ENCODE measurements around the gene GLS2. TPM values are rescaled to one million over a fixed set of nuclear protein-coding genes. Genes with fewer than 3 reads are reported as not detected.

GLS2 gene
- total and polyA plus RNA-seq, 7 donors, result 0.08 to 0.19 (median 0.15) TPM; not detected in 3

- H3K27me3 ChIP-seq (ENCODE audit: insufficient read depth in 3 of 3, low read length in 2 of 3), result no peaks in the 10 kb centered on the region
- no peak overlapping the region for H3K27ac ChIP-seq
- WGBS, 3 donors, result 96 to 98% (median 97%) methylated on average over 11 of the region's 11 CpGs
- no peak for TF ChIP-seq CTCF (IDR thresholded peaks at IDR 0.05)
- no peak overlapping the region for H3K4me3 ChIP-seq
- DNase-seq (no peak), ATAC-seq (no peak)
- no peaks in the 10 kb centered on the region for H3K9me3 ChIP-seq
- H3K36me3 ChIP-seq (ENCODE audit: insufficient read depth in 1 of 2, low read depth in 1 of 2), result peaks cover 0 to 26% of the 10 kb centered on the region in 2 donors
- no peaks in the 10 kb centered on the region for H3K4me1 ChIP-seq
- intact Hi-C loops (cut with DNase I), result no loop called here
These were observed 56.7 kb downstream of the GLS2 start for GRCh38 chr12:56431288-56431687.

GRCh38 chr12:56425940-56426438 is 62.0 kb downstream of the GLS2 start:
- intact Hi-C loops (cut with DNase I), result loop anchor here in 1 of 2 donors (5.0 kb wide), 1 partner anchor 44 kb away; no protein-coding TSS in a partner anchor
- no peak overlapping the region for H3K27ac ChIP-seq
- H3K4me3 ChIP-seq, result no peak overlapping the region
- DNase-seq (no peak), ATAC-seq (no peak)
- no peak for TF ChIP-seq CTCF (IDR thresholded peaks at IDR 0.05)
- H3K9me3 ChIP-seq, result no peaks in the 10 kb centered on the region
- H3K36me3 ChIP-seq (ENCODE audit: insufficient read depth in 1 of 2, low read depth in 1 of 2), result peaks cover 0 to 28% of the 10 kb centered on the region in 2 donors
- H3K27me3 ChIP-seq (ENCODE audit: insufficient read depth in 3 of 3, low read length in 2 of 3), result no peaks in the 10 kb centered on the region
- no peaks in the 10 kb centered on the region for H3K4me1 ChIP-seq
- WGBS, 3 donors, result 50 to 64% (median 56%) methylated on average over 3 of the region's 3 CpGs

GRCh38 chr12:56425193-56425592 is 62.8 kb downstream of the GLS2 start:
- Histone ChIP-seq H3K4me3 (no peak overlapping the region), H3K27me3 (ENCODE audit: insufficient read depth in 3 of 3, low read length in 2 of 3) (no peaks in the 10 kb centered on the region), H3K4me1 (no peaks in the 10 kb centered on the region), H3K27ac (no peak overlapping the region), H3K9me3 (no peaks in the 10 kb centered on the region), H3K36me3 (ENCODE audit: insufficient read depth in 1 of 2, low read depth in 1 of 2) (peaks cover 0 to 24% of the 10 kb centered on the region in 2 donors)
- 69 to 81% (median 78%) methylated on average over 1 of the region's 1 CpG for WGBS, 3 donors
- intact Hi-C loops (cut with DNase I), result loop anchor here in 1 of 2 donors (5.0 kb wide), 1 partner anchor 43 kb away; no protein-coding TSS in a partner anchor
- no peak for ATAC-seq
- DNase-seq, result no peak
- no peak for TF ChIP-seq CTCF (IDR thresholded peaks at IDR 0.05)

Other genes starting within 250 kb of the GLS2 start
- 10 to 100 TPM; 14.2 to 37.5 (median 21.5) TPM for gene ANKRD52, start 229.8 kb downstream of the GLS2 start, total RNA-seq
- gene ANKRD52, start 229.8 kb downstream of the GLS2 start, polyA plus RNA-seq, result 10 to 100 TPM in 1 of 3 donors, 1 to 10 TPM in 2; 5.7 to 33.6 (median 6.5) TPM
- 10 to 100 TPM; 24.3 to 86.6 (median 54.7) TPM for gene COQ10A, start 221.2 kb downstream of the GLS2 start, total RNA-seq
- gene COQ10A, start 221.2 kb downstream of the GLS2 start, polyA plus RNA-seq, result 100 to 1,000 TPM in 1 of 3 donors, 10 to 100 TPM in 2; 16.2 to 105 (median 63.5) TPM
- gene CS, start 187.8 kb downstream of the GLS2 start, total RNA-seq, result 100 to 1,000 TPM; 317 to 601 (median 394) TPM
- gene CS, start 187.8 kb downstream of the GLS2 start, polyA plus RNA-seq, result 100 to 1,000 TPM; 194 to 269 (median 216) TPM
- 10 to 100 TPM; 32.8 to 40.2 (median 33.8) TPM for gene CNPY2, start 172.2 kb downstream of the GLS2 start, total RNA-seq
- 10 to 100 TPM; 45.4 to 73.5 (median 65.0) TPM for gene CNPY2, start 172.2 kb downstream of the GLS2 start, polyA plus RNA-seq
- 10 to 100 TPM; 22.1 to 37.5 (median 28.7) TPM for gene PAN2, start 154.2 kb downstream of the GLS2 start, total RNA-seq
- 10 to 100 TPM; 17.3 to 28.7 (median 17.4) TPM for gene PAN2, start 154.2 kb downstream of the GLS2 start, polyA plus RNA-seq
- gene IL23A, start 149.3 kb downstream of the GLS2 start, total RNA-seq, result under 1 TPM in 1 of 4 donors, not detected in 3; 0.32 TPM
- gene IL23A, start 149.3 kb downstream of the GLS2 start, polyA plus RNA-seq, result under 1 TPM in 2 of 3 donors, not detected in 1; 0.57 to 0.68 TPM
- gene STAT2, start 128.1 kb downstream of the GLS2 start, total RNA-seq, result 10 to 100 TPM; 25.9 to 34.6 (median 30.9) TPM
- 10 to 100 TPM; 15.0 to 31.7 (median 15.2) TPM for gene STAT2, start 128.1 kb downstream of the GLS2 start, polyA plus RNA-seq
- gene APOF, start 125.3 kb downstream of the GLS2 start, total RNA-seq, result not detected
- not detected for gene APOF, start 125.3 kb downstream of the GLS2 start, polyA plus RNA-seq
- 1 to 10 TPM; 2.8 to 4.3 (median 3.7) TPM for gene TIMELESS, start 38.7 kb downstream of the GLS2 start, total RNA-seq
- gene TIMELESS, start 38.7 kb downstream of the GLS2 start, polyA plus RNA-seq, result 1 to 10 TPM; 3.3 to 5.2 (median 4.8) TPM
- gene MIP, start 33.5 kb downstream of the GLS2 start, total RNA-seq, result not detected
- gene MIP, start 33.5 kb downstream of the GLS2 start, polyA plus RNA-seq, result under 1 TPM in 2 of 3 donors, not detected in 1; 0.05 to 0.13 TPM
- 1 to 10 TPM; 2.8 to 4.4 (median 3.7) TPM for gene SPRYD4, start 19.6 kb downstream of the GLS2 start, total RNA-seq
- gene SPRYD4, start 19.6 kb downstream of the GLS2 start, polyA plus RNA-seq, result 1 to 10 TPM; 1.7 to 4.6 (median 2.7) TPM
- 10 to 100 TPM; 11.8 to 20.5 (median 14.8) TPM for gene RBMS2, start 33.7 kb upstream of the GLS2 start, total RNA-seq
- 1 to 10 TPM; 3.0 to 5.0 (median 3.8) TPM for gene RBMS2, start 33.7 kb upstream of the GLS2 start, polyA plus RNA-seq
- 10 to 100 TPM; 41.0 to 53.8 (median 47.7) TPM for gene BAZ2A, start 142.2 kb upstream of the GLS2 start, total RNA-seq
- gene BAZ2A, start 142.2 kb upstream of the GLS2 start, polyA plus RNA-seq, result 10 to 100 TPM; 10.0 to 39.4 (median 25.5) TPM
- gene ATP5F1B, start 157.8 kb upstream of the GLS2 start, total RNA-seq, result 1,000 to 10,000 TPM; 1,044 to 2,377 (median 1,300) TPM
- gene ATP5F1B, start 157.8 kb upstream of the GLS2 start, polyA plus RNA-seq, result 1,000 to 10,000 TPM; 1,196 to 2,759 (median 1,470) TPM
- gene PTGES3, start 200.1 kb upstream of the GLS2 start, total RNA-seq, result 100 to 1,000 TPM; 118 to 192 (median 148) TPM
- gene PTGES3, start 200.1 kb upstream of the GLS2 start, polyA plus RNA-seq, result 100 to 1,000 TPM; 141 to 253 (median 165) TPM
- gene NACA, start 237.1 kb upstream of the GLS2 start, total RNA-seq, result 100 to 1,000 TPM; 434 to 719 (median 530) TPM
- 1,000 to 10,000 TPM in 1 of 3 donors, 100 to 1,000 TPM in 2; 483 to 1,147 (median 489) TPM for gene NACA, start 237.1 kb upstream of the GLS2 start, polyA plus RNA-seq

Data from psoas muscle (tissue), 8 donors.